IMR-90 (cell line): ENCODE data around the gene COL19A1. TPM values are rescaled to one million over a fixed set of nuclear protein-coding genes. Genes with fewer than 3 reads are reported as not detected.

ENCODE experiments used
- ATAC-seq: fragments of 200-7000 bp; cut with Tn5 transposase; 2 replicates; pipeline ENCODE4 v1.9.1; 2020; ENCODE audit warnings: low read depth, mild to moderate bottlenecking, moderate library complexity
- BruUV-seq: library from RNA; stranded (reverse); fragments of 400-500 nt; replicated peaks from 2 replicates; lab custom pipeline; 2021; lab: Mats Ljungman, UMichigan
- CTCF ChIA-PET: fragments of 300-600 bp; formaldehyde crosslinking; extraction: SDS; loops from one replicate; lab custom pipeline; 2021; ENCODE audit warnings: antibody characterized with exemption; lab: Yijun Ruan, JAX
- POLR2A ChIA-PET: fragments of 300-600 bp; sonication (Branson Sonifier 250); formaldehyde crosslinking; loops from one replicate; lab custom pipeline; 2022; ENCODE audit warnings: antibody characterized with exemption; ENCODE audit not compliant: unreplicated experiment; lab: Charles Lee
- DNase-seq: peaks from one replicate; pipeline ENCODE4 v3.0.0; 2013
- H2AFZ ChIP-seq: replicated peaks from 2 replicates; pipeline ENCODE3; 2013; ENCODE audit warnings: low read length, mild to moderate bottlenecking; ENCODE audit not compliant: poor library complexity
- H2AK5ac ChIP-seq: 2 replicates; pipeline ENCODE4 v1.6.1; 2013; ENCODE audit warnings: low read depth, low read length, inconsistent platforms
- H2AK9ac ChIP-seq: replicated peaks from 2 replicates; pipeline ENCODE3; 2013; ENCODE audit warnings: mild to moderate bottlenecking, low read depth, low read length, moderate library complexity; ENCODE audit not compliant: poor library complexity
- H2BK120ac ChIP-seq: 2 replicates; pipeline ENCODE4 v1.6.1; 2013; ENCODE audit warnings: low read depth, low read length, inconsistent platforms
- H2BK15ac ChIP-seq: 3 replicates; pipeline ENCODE4 v1.6.1; 2013; ENCODE audit warnings: low read depth, low read length, inconsistent platforms
- H2BK20ac ChIP-seq: 2 replicates; pipeline ENCODE4 v1.6.1; 2013; ENCODE audit warnings: low read depth, mild to moderate bottlenecking, inconsistent platforms, low read length, moderate library complexity
- H2BK5ac ChIP-seq: 2 replicates; pipeline ENCODE4 v1.6.1; 2013; ENCODE audit warnings: mild to moderate bottlenecking, low read depth, low read length, inconsistent platforms; ENCODE audit not compliant: poor library complexity, severe bottlenecking
- H3K14ac ChIP-seq: replicated peaks from 2 replicates; pipeline ENCODE4 v1.6.1; 2013; ENCODE audit warnings: low read depth, low read length, inconsistent platforms
- H3K18ac ChIP-seq: 2 replicates; pipeline ENCODE4 v1.6.1; 2013; ENCODE audit warnings: low read depth, low read length, control low read depth
- H3K23ac ChIP-seq: 2 replicates; pipeline ENCODE4 v1.6.1; 2013; ENCODE audit warnings: low read depth, low read length, inconsistent platforms
- H3K27ac ChIP-seq: 2 replicates; pipeline ENCODE4 v1.5.1; 2013; ENCODE audit warnings: mild to moderate bottlenecking, control low read depth, low read length; ENCODE audit not compliant: insufficient read depth
- H3K27me3 ChIP-seq: 2 replicates; pipeline ENCODE4 v1.6.1; 2013; ENCODE audit warnings: low read length; ENCODE audit not compliant: control insufficient read depth, insufficient read depth
- H3K36me3 ChIP-seq: 2 replicates; pipeline ENCODE4 v1.6.1; 2013; ENCODE audit warnings: low read length, mixed read lengths; ENCODE audit not compliant: control insufficient read depth, insufficient read depth
- H3K4ac ChIP-seq: 2 replicates; pipeline ENCODE4 v1.6.1; 2013; ENCODE audit warnings: low read depth, low read length, inconsistent platforms
- H3K4me1 ChIP-seq: 2 replicates; pipeline ENCODE4 v1.6.1; 2013; ENCODE audit warnings: low read length, mixed read lengths; ENCODE audit not compliant: control insufficient read depth, insufficient read depth
- H3K4me2 ChIP-seq: 2 replicates; pipeline ENCODE4 v1.6.1; 2013; ENCODE audit warnings: low read depth, mild to moderate bottlenecking, control low read depth, low read length, moderate library complexity
- H3K4me3 ChIP-seq: 2 replicates; pipeline ENCODE4 v1.5.1; 2013; ENCODE audit warnings: low read depth, mild to moderate bottlenecking, control low read depth, low read length, moderate library complexity; ENCODE audit not compliant: insufficient read depth
- H3K56ac ChIP-seq: 2 replicates; pipeline ENCODE4 v1.6.1; 2013; ENCODE audit warnings: low read length, inconsistent platforms; ENCODE audit not compliant: insufficient read depth; ENCODE audit errors: extremely low read depth
- H3K79me1 ChIP-seq, 2 experiments: 2 replicates each; pipeline ENCODE4 v1.6.1; 2013; ENCODE audit warnings: low read length in 2 of 2, inconsistent platforms in 1 of 2, low read depth in 1 of 2
- H3K9ac ChIP-seq: 2 replicates; pipeline ENCODE4 v1.6.1; 2013; ENCODE audit warnings: low read depth, low read length, control low read depth
- H3K9me1 ChIP-seq: 2 replicates; pipeline ENCODE4 v1.6.1; 2013; ENCODE audit warnings: low read length, inconsistent platforms; ENCODE audit not compliant: insufficient read depth
- H3K9me3 ChIP-seq: 2 replicates; pipeline ENCODE4 v1.6.1; 2013; ENCODE audit warnings: low read length; ENCODE audit not compliant: control insufficient read depth, insufficient read depth
- H4K20me1 ChIP-seq: 2 replicates; pipeline ENCODE4 v1.6.1; 2013; ENCODE audit warnings: low read length, inconsistent platforms; ENCODE audit not compliant: insufficient read depth
- H4K5ac ChIP-seq: 2 replicates; pipeline ENCODE4 v1.6.1; 2013; ENCODE audit warnings: mild to moderate bottlenecking, low read depth, low read length, control low read depth
- H4K8ac ChIP-seq, 2 experiments: 2 replicates each; pipeline ENCODE4 v1.6.1; 2013; ENCODE audit warnings: low read depth in 2 of 2, low read length in 2 of 2, control low read depth in 1 of 2, inconsistent platforms in 1 of 2
- H4K91ac ChIP-seq: 2 replicates; pipeline ENCODE4 v1.6.1; 2013; ENCODE audit warnings: low read depth, low read length, inconsistent platforms; ENCODE audit not compliant: insufficient read depth
- BHLHE40 ChIP-seq: fragments of 150-350 bp; IDR thresholded peaks from 2 replicates; pipeline ENCODE4 v1.6.1; 2016; ENCODE audit warnings: mild to moderate bottlenecking, low read depth, low read length
- CEBPB ChIP-seq: IDR thresholded peaks from 2 replicates; pipeline ENCODE4 v1.6.1; 2012; ENCODE audit warnings: low read depth, low read length, improper control_type of control experiment
- CHD1 ChIP-seq: IDR thresholded peaks from 2 replicates; pipeline ENCODE4 v1.6.1; 2012; ENCODE audit warnings: low read depth, low read length, improper control_type of control experiment
- FOS ChIP-seq: fragments of 150-350 bp; IDR thresholded peaks from 2 replicates; pipeline ENCODE4 v1.6.1; 2016; ENCODE audit warnings: low read depth, low read length
- MAFK ChIP-seq: IDR thresholded peaks from 2 replicates; pipeline ENCODE4 v1.6.1; 2012; ENCODE audit warnings: low read depth, low read length, improper control_type of control experiment
- MAZ ChIP-seq: IDR thresholded peaks from 2 replicates; pipeline ENCODE4 v1.6.1; 2012; ENCODE audit warnings: low read depth, mild to moderate bottlenecking, low read length, improper control_type of control experiment, moderate library complexity, borderline replicate concordance
- MXI1 ChIP-seq: IDR thresholded peaks from 2 replicates; pipeline ENCODE4 v1.6.1; 2012; ENCODE audit warnings: low read depth, mild to moderate bottlenecking, low read length, moderate library complexity, borderline replicate concordance
- NFE2L2 ChIP-seq: fragments of 150-350 bp; IDR thresholded peaks from 2 replicates; pipeline ENCODE4 v1.6.1; 2016; ENCODE audit warnings: low read depth, mild to moderate bottlenecking, low read length
- POLR2A ChIP-seq: IDR thresholded peaks from 2 replicates; pipeline ENCODE4 v1.6.1; 2012; ENCODE audit warnings: mild to moderate bottlenecking, low read depth, low read length
- RAD21 ChIP-seq: IDR thresholded peaks from 2 replicates; pipeline ENCODE4 v1.6.1; 2012; ENCODE audit warnings: low read length, improper control_type of control experiment
- RCOR1 ChIP-seq: IDR thresholded peaks from 2 replicates; pipeline ENCODE4 v1.6.1; 2012; ENCODE audit warnings: mild to moderate bottlenecking, low read length, improper control_type of control experiment; ENCODE audit not compliant: insufficient replicate concordance
- RFX5 ChIP-seq: IDR thresholded peaks from 2 replicates; pipeline ENCODE4 v1.8.0; 2012; ENCODE audit warnings: low read depth, mild to moderate bottlenecking, low read length, moderate library complexity
- SMC3 ChIP-seq: fragments of 150-350 bp; IDR thresholded peaks from 2 replicates; pipeline ENCODE4 v1.6.1; 2016; ENCODE audit warnings: low read depth, mild to moderate bottlenecking, antibody characterized with exemption, low read length, moderate library complexity
- WGBS, 2 experiments: methylation state at CpG; one replicate each; pipeline versions ENCODE4 v1.1.5 to v1.1.7; 2013; ENCODE audit warnings: missing lambda C conversion rate in 2 of 2; ENCODE audit not compliant: insufficient read length in 1 of 2; ENCODE audit errors: extremely low coverage in 2 of 2; 5-methylcytosine and 5-hydroxymethylcytosine counted together
- dilution Hi-C: fragments of 300-500 bp; cut with HindIII; formaldehyde crosslinking; loops from one replicate; pipeline ENCODE4 v1.14.3; 2018; ENCODE audit warnings: low sequenced_read_pairs; ENCODE audit not compliant: unreplicated experiment
- in situ Hi-C: fragments of 300-500 bp; cut with MboI; formaldehyde crosslinking; loops from 3 replicates; pipeline ENCODE4 v1.14.3; 2019; ENCODE audit warnings: low sequenced_read_pairs, inconsistent platforms, mixed read lengths
- intact Hi-C: fragments of 100-400 bp; cut with micrococcal nuclease; formaldehyde crosslinking; loops from 2 replicates; pipeline ENCODE4 v1.10.0; 2022
- polyA plus RNA-seq, 3 experiments: library from polyadenylated mRNA; depleted of rRNA; stranded (reverse); fragments of >200 nt; gene quantifications; 2 replicates each; pipeline ENCODE4 v1.2.3, GENCODE V29; 2012; ENCODE audit warnings: low replicate concordance in 1 of 3
- total RNA-seq: library from RNA; depleted of rRNA; stranded (reverse); fragments of >200 nt; gene quantifications from 2 replicates; pipeline ENCODE4 v1.2.3, GENCODE V29; 2012
- TF ChIP-seq, protein P1 (sequence below): fragments of 150-350 bp; IDR thresholded peaks from 2 replicates; pipeline ENCODE4 v1.6.1; 2016; ENCODE audit warnings: low read depth, mild to moderate bottlenecking, low read length, moderate library complexity, borderline replicate concordance
- TF ChIP-seq, protein P2 (sequence below): conservative IDR thresholded peaks from 2 replicates; pipeline ENCODE4 v1.5.1; 2012; ENCODE audit warnings: mild to moderate bottlenecking, low read depth, low read length, improper control_type of control experiment
- TF ChIP-seq, protein P3 (sequence below): fragments of 150-350 bp; IDR thresholded peaks from 2 replicates; pipeline ENCODE4 v1.6.1; 2017; ENCODE audit warnings: mild to moderate bottlenecking, antibody characterized with exemption, low read length, low read depth

The COL19A1 gene
- total and polyA plus RNA-seq, 2 of the 4 experiments (the other 2 are of a cell fraction): under 0.01 TPM; not detected in 1

DNA sequence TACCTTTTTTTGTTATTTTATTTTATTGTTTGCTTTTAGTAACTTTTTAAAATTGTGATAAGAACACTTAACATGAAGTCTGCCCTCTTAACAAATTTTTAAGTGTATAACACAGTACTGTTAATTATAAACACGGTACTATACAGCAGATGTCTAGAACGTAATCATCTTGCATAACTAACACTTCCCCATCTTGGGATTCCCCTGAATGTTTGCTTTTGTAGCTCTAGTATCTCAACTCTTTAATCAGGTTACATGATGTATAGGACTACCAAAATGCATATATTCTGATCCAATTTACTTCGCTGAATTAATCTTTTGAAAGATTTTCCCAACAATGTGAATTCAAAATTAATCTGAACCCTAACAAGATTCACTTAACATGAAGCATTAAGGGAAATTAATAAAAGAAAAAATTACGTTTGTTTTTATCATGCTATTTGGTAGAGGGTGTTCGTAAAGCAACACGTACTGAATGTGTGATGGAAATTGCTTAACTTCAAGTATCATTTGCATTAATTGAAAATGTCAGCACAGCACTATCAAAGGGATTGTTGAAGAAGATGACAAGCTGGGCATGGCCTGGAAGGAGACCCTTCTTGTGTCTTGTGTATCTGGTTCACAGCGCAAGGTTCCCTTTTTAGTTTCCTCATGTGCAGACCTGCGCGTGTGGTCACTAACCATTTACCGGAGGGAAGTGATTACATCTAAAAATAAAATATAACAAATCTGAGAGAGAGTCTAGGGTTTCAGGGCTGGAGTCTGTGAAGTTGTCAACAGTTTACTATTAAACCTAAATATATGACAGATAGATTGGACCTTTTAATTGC is 15.2 kb downstream of the COL19A1 start:
- Histone ChIP-seq H3K27me3 (no peaks in the 10 kb centered on the region), H3K56ac (no peak overlapping the region), H3K27ac (no peak overlapping the region), H3K4me1 (no peaks in the 10 kb centered on the region), H2AFZ (no peak overlapping the region), H3K4me2 (no peak overlapping the region), H3K9me1 (no peaks in the 10 kb centered on the region), H4K91ac (no peak overlapping the region), H3K14ac (no peak overlapping the region), H4K20me1 (no peaks in the 10 kb centered on the region), H2BK5ac (no peak overlapping the region), H2BK120ac (no peak overlapping the region), H3K9me3 (no peaks in the 10 kb centered on the region), H2AK9ac (no peak overlapping the region), H3K9ac (no peak overlapping the region), H4K8ac (no peak overlapping the region), H3K36me3 (no peaks in the 10 kb centered on the region), H2BK15ac (no peak overlapping the region), H2BK20ac (no peak overlapping the region), H3K4me3 (no peak overlapping the region), H3K79me1 (no peaks in the 10 kb centered on the region), H2AK5ac (no peak overlapping the region), H3K18ac (no peak overlapping the region), H4K5ac (no peak overlapping the region), H3K23ac (no peak overlapping the region), H3K4ac (no peak overlapping the region)
- intact Hi-C loops (no loop called here), in situ Hi-C loops (no loop called here), dilution Hi-C loops (no loop called here)
- ChIA-PET CTCF (no interaction called here), POLR2A (no interaction called here)
- WGBS, 2 experiments: no CpG with 5 or more reads among the region's 10 CpGs
- DNase-seq (no peak), ATAC-seq (no peak)
- no TSS peak for BruUV-seq
- TF ChIP-seq, protein P1, sequence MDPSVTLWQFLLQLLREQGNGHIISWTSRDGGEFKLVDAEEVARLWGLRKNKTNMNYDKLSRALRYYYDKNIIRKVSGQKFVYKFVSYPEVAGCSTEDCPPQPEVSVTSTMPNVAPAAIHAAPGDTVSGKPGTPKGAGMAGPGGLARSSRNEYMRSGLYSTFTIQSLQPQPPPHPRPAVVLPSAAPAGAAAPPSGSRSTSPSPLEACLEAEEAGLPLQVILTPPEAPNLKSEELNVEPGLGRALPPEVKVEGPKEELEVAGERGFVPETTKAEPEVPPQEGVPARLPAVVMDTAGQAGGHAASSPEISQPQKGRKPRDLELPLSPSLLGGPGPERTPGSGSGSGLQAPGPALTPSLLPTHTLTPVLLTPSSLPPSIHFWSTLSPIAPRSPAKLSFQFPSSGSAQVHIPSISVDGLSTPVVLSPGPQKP: no peak
- TF ChIP-seq RFX5 (no peak), MAZ (no peak), RCOR1 (no peak), MAFK (no peak), CHD1 (no peak), RAD21 (no peak), SMC3 (no peak), MXI1 (no peak), POLR2A (no peak), BHLHE40 (no peak), FOS (no peak), CEBPB (no peak), NFE2L2 (no peak)
- TF ChIP-seq, protein P2, sequence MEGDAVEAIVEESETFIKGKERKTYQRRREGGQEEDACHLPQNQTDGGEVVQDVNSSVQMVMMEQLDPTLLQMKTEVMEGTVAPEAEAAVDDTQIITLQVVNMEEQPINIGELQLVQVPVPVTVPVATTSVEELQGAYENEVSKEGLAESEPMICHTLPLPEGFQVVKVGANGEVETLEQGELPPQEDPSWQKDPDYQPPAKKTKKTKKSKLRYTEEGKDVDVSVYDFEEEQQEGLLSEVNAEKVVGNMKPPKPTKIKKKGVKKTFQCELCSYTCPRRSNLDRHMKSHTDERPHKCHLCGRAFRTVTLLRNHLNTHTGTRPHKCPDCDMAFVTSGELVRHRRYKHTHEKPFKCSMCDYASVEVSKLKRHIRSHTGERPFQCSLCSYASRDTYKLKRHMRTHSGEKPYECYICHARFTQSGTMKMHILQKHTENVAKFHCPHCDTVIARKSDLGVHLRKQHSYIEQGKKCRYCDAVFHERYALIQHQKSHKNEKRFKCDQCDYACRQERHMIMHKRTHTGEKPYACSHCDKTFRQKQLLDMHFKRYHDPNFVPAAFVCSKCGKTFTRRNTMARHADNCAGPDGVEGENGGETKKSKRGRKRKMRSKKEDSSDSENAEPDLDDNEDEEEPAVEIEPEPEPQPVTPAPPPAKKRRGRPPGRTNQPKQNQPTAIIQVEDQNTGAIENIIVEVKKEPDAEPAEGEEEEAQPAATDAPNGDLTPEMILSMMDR: no peak
- TF ChIP-seq, protein P3, sequence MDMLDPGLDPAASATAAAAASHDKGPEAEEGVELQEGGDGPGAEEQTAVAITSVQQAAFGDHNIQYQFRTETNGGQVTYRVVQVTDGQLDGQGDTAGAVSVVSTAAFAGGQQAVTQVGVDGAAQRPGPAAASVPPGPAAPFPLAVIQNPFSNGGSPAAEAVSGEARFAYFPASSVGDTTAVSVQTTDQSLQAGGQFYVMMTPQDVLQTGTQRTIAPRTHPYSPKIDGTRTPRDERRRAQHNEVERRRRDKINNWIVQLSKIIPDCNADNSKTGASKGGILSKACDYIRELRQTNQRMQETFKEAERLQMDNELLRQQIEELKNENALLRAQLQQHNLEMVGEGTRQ: no peak
